Liver (tissue), 9 donors: ENCODE data around the gene SEPHS1. TPM values are rescaled to one million over a fixed set of nuclear protein-coding genes. Genes with fewer than 3 reads are reported as not detected.
"Not testable (repeated sequence)": the region's sequence is repeated elsewhere in the genome, so short reads cannot be mapped to it uniquely, and the experiment has no call there.

Experiments
- DNase-seq: peaks from one replicate; pipeline ENCODE4 v3.0.0-alpha.2; 2017; ENCODE audit warnings: low spot score
- H3K27ac ChIP-seq, 2 donors: one replicate each; pipeline ENCODE4 v1.7.0; 2013; ENCODE audit warnings: inconsistent platforms in 2 of 2, low read length in 2 of 2, control low read depth in 1 of 2, low read depth in 1 of 2, mild to moderate bottlenecking in 1 of 2
- H3K27me3 ChIP-seq, 4 donors: one replicate each; pipeline versions ENCODE4 v1.6.1 to v1.7.0; 2013; ENCODE audit warnings: low read length in 3 of 4, inconsistent platforms in 1 of 4, mild to moderate bottlenecking in 1 of 4, moderate library complexity in 1 of 4; ENCODE audit not compliant: control insufficient read depth in 4 of 4, insufficient read depth in 4 of 4
- H3K36me3 ChIP-seq, 4 donors: one replicate each; pipeline versions ENCODE4 v1.6.1 to v1.7.0; 2013; ENCODE audit warnings: low read length in 3 of 4, mild to moderate bottlenecking in 3 of 4, low read depth in 1 of 4, moderate library complexity in 1 of 4; ENCODE audit not compliant: control insufficient read depth in 4 of 4, insufficient read depth in 3 of 4
- H3K4me1 ChIP-seq, 4 donors: one replicate each; pipeline versions ENCODE4 v1.6.1 to v1.7.0; 2013; ENCODE audit warnings: low read length in 3 of 4, mild to moderate bottlenecking in 3 of 4, moderate library complexity in 1 of 4; ENCODE audit not compliant: control insufficient read depth in 4 of 4, insufficient read depth in 4 of 4
- H3K4me3 ChIP-seq, 3 donors: one replicate each; pipeline versions ENCODE4 v1.6.1 to v1.7.0; 2013; ENCODE audit warnings: low read length in 3 of 3, control low read depth in 1 of 3, low read depth in 1 of 3, mild to moderate bottlenecking in 1 of 3
- H3K9ac ChIP-seq, 2 donors: one replicate each; pipeline ENCODE4 v1.7.0; 2013; ENCODE audit warnings: low read length in 2 of 2, mild to moderate bottlenecking in 2 of 2, moderate library complexity in 2 of 2, control low read depth in 1 of 2, low read depth in 1 of 2
- H3K9me3 ChIP-seq, 4 donors: one replicate each; pipeline versions ENCODE4 v1.6.1 to v1.7.0; 2013; ENCODE audit warnings: low read length in 3 of 4; ENCODE audit not compliant: control insufficient read depth in 4 of 4
- CTCF ChIP-seq: fragments of 150-350 bp; IDR thresholded peaks from 2 replicates; pipeline ENCODE4 v1.5.1; 2017; ENCODE audit warnings: improper control_type of control experiment, low read depth, low read length; ENCODE audit not compliant: missing input control
- EGR1 ChIP-seq, 2 donors: IDR thresholded peaks; 2 replicates each; pipeline ENCODE4 v1.6.1; 2016 to 2018; ENCODE audit warnings: antibody characterized with exemption in 2 of 2, low read depth in 2 of 2
- FOXA2 ChIP-seq: IDR thresholded peaks from 2 replicates; pipeline ENCODE4 v1.6.1; 2016; ENCODE audit warnings: antibody characterized with exemption
- HNF4A ChIP-seq, 2 donors: conservative IDR thresholded peaks; 2 replicates each; pipeline ENCODE4 v1.6.1; 2016; ENCODE audit warnings: antibody characterized with exemption in 2 of 2, mild to moderate bottlenecking in 2 of 2
- HNF4G ChIP-seq: IDR thresholded peaks from 2 replicates; pipeline ENCODE4 v1.6.1; 2016; ENCODE audit warnings: antibody characterized with exemption
- JUND ChIP-seq, 2 donors: IDR thresholded peaks; 2 replicates each; pipeline ENCODE4 v1.6.1; 2016; ENCODE audit warnings: antibody characterized with exemption in 2 of 2
- NR2F2 ChIP-seq: IDR thresholded peaks from 2 replicates; pipeline ENCODE4 v1.6.1; 2016; ENCODE audit warnings: antibody characterized with exemption
- RAD21 ChIP-seq, 2 donors: IDR thresholded peaks; 2 replicates each; pipeline ENCODE4 v1.6.1; 2016; ENCODE audit warnings: antibody characterized with exemption in 2 of 2, mild to moderate bottlenecking in 2 of 2
- RXRA ChIP-seq, 2 donors: IDR thresholded peaks; 2 replicates each; pipeline ENCODE4 v1.6.1; 2017 to 2018; ENCODE audit warnings: antibody characterized with exemption in 2 of 2, mild to moderate bottlenecking in 1 of 2
- SP1 ChIP-seq: IDR thresholded peaks from 2 replicates; pipeline ENCODE4 v1.6.1; 2018; ENCODE audit warnings: antibody characterized with exemption, mild to moderate bottlenecking
- TAF1 ChIP-seq: conservative IDR thresholded peaks from 2 replicates; pipeline ENCODE4 v1.6.1; 2016; ENCODE audit warnings: antibody characterized with exemption, mild to moderate bottlenecking
- YY1 ChIP-seq: IDR thresholded peaks from 2 replicates; pipeline ENCODE4 v1.6.1; 2016; ENCODE audit warnings: antibody characterized with exemption, mild to moderate bottlenecking
- WGBS: extraction: QIAGEN DNeasy Blood & Tissue Kit; methylation state at CpG from one replicate; pipeline ENCODE4 v1.1.7; 2013; 5-methylcytosine and 5-hydroxymethylcytosine counted together
- polyA plus RNA-seq, 2 donors: library from polyadenylated mRNA; stranded (reverse) in 1 of 2; unstranded in 1 of 2; fragments of 200-250 nt in 1 of 2; fragments of >200 nt in 1 of 2; fragmentation: Nextera tagmentation in 1 of 2; extraction: Ambion mirVana in 1 of 2; gene quantifications; one replicate each; pipeline versions ENCODE4 v1.2.1 to v1.2.3, GENCODE V29; 2013 to 2015
- total RNA-seq, 2 donors: library from RNA; depleted of rRNA; stranded (reverse); fragments of >200 nt; gene quantifications; one replicate each; pipeline ENCODE4 v1.2.3, GENCODE V29; 2014
- TF ChIP-seq, protein P1 (sequence below): IDR thresholded peaks from 2 replicates; pipeline ENCODE4 v1.6.1; 2016; ENCODE audit warnings: antibody characterized with exemption
- TF ChIP-seq, protein P2 (sequence below): IDR thresholded peaks from 2 replicates; pipeline ENCODE4 v1.6.1; 2016; ENCODE audit warnings: antibody characterized with exemption, mild to moderate bottlenecking
- donor health status: healthy.
- donor health status: healthy.
- donor health status: healthy.
- donor health status: healthy.
- donor health status: healthy.

The SEPHS1 gene
- total and polyA plus RNA-seq, 4 donors: 10.4 to 39.3 (median 28.3) TPM

DNA sequence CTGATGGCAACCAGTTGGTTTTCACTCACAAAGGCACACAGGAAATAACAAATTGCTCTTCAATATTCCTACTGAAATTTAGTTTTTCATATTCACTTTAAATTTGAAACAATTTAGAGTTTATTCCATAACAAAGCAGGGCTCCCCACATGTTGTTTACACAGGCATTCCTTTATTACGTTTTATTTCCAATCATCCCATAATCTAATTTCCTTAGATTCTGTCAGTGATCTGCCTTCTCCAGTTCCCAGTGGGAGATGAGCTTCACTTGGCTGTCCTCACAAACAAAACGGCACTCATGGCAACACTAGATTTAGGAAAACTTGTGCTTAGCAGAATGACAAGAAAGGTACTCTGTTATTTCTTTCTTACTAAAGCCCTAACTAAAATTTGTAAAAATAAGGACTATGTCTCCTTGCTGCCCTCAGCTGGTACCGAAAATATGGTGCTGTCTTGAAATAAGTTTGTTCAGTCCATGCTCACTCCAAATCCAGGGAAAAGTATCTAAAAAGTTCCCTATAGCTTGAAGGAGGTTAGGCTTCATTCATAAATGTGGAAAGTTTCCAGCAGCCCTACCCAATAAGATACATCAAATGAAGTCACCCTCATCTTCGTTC is 71.2 kb downstream of the SEPHS1 start:
- H3K4me3 ChIP-seq: no peak overlapping the region
- 66% methylated on average over 4 of the region's 4 CpGs for WGBS
- DNase-seq: no peak

DNA sequence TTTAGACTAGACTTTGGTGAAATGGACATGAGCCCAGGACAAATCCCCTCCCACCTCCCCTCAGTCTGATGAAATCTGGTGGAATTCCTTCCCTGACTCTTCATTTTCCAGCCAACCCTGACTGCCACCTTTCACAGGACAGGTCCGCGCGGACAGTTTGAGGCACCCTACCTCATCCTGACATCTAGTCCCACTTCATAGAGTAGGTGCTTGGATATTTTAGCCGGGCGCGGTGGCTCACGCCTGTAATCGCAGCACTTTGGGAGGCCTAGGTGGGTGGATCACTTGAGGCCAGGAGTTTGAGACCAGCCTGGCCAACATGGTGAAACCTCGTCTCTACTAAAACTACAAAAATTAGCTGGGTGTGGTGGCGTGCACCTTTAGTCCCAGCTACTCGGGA is 71.9 kb downstream of the SEPHS1 start:
- 98% methylated on average over 11 of the region's 11 CpGs for WGBS
- not testable (repeated sequence) for H3K4me3 ChIP-seq, DNase-seq, H3K9ac ChIP-seq, H3K27me3 ChIP-seq, H3K9me3 ChIP-seq, H3K27ac ChIP-seq
- peaks cover 1 to 18% (median 15%) of the 10 kb centered on the region in 4 donors for H3K36me3 ChIP-seq
- H3K4me1 ChIP-seq: peaks cover 1 to 25% (median 17%) of the 10 kb centered on the region in 4 donors

More for the DNA sequence above, 71.2 kb downstream of the SEPHS1 start:
- TF ChIP-seq RAD21 (IDR thresholded peaks at IDR 0.05) (peak in 1 of 2 donors; percentile 28), HNF4G (no peak)
- Histone ChIP-seq H3K9me3 (no peaks in the 10 kb centered on the region), H3K4me1 (peaks cover 0 to 18% (median 12%) of the 10 kb centered on the region in 4 donors), H3K36me3 (peaks cover 1 to 22% (median 19%) of the 10 kb centered on the region in 4 donors), H3K27ac (no peak overlapping the region), H3K9ac (no peak overlapping the region), H3K27me3 (no peaks in the 10 kb centered on the region)

DNA sequence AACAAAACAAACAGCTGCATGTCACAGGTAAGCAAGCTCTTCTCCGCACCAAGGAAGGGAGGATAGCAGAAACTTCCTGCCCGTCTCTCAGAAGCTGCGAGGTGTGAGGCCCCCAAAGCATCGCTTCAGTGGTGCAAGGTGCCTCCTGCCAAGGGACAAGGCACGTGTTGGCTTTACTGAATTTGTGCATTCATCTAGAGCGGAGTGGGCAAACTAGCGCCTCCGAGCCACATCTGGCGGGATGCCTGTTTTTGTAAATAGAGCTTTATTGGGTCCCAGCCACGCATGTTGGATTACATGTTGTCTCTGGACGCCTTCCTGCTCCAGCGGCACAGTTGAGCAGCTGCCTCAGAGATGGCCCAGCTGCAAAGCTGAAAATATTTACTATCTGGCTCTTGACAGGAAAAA is 75.9 kb downstream of the SEPHS1 start:
- TF ChIP-seq RXRA (IDR thresholded peaks at IDR 0.05): peak in 1 of 2 donors; percentile 68
- peak in 1 of 2 donors; percentile 57 for TF ChIP-seq RAD21 (IDR thresholded peaks at IDR 0.05)
- TF ChIP-seq YY1: peak; percentile 71
- TF ChIP-seq HNF4A (conservative IDR thresholded peaks at IDR 0.05): peak in 1 of 2 donors; percentile 62
- no peak for TF ChIP-seq EGR1 (IDR thresholded peaks at IDR 0.05; ENCODE audit: low read depth in 2 of 2)
- TF ChIP-seq SP1: peak; percentile 38
- TF ChIP-seq, protein P1, sequence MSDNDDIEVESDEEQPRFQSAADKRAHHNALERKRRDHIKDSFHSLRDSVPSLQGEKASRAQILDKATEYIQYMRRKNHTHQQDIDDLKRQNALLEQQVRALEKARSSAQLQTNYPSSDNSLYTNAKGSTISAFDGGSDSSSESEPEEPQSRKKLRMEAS: peak; percentile 63
- peak; percentile 9 to 26 for TF ChIP-seq JUND (IDR thresholded peaks at IDR 0.05)
- no peak for TF ChIP-seq NR2F2
- TF ChIP-seq FOXA2: peak; percentile 78
- TF ChIP-seq TAF1: peak; percentile 33
- TF ChIP-seq, protein P2, sequence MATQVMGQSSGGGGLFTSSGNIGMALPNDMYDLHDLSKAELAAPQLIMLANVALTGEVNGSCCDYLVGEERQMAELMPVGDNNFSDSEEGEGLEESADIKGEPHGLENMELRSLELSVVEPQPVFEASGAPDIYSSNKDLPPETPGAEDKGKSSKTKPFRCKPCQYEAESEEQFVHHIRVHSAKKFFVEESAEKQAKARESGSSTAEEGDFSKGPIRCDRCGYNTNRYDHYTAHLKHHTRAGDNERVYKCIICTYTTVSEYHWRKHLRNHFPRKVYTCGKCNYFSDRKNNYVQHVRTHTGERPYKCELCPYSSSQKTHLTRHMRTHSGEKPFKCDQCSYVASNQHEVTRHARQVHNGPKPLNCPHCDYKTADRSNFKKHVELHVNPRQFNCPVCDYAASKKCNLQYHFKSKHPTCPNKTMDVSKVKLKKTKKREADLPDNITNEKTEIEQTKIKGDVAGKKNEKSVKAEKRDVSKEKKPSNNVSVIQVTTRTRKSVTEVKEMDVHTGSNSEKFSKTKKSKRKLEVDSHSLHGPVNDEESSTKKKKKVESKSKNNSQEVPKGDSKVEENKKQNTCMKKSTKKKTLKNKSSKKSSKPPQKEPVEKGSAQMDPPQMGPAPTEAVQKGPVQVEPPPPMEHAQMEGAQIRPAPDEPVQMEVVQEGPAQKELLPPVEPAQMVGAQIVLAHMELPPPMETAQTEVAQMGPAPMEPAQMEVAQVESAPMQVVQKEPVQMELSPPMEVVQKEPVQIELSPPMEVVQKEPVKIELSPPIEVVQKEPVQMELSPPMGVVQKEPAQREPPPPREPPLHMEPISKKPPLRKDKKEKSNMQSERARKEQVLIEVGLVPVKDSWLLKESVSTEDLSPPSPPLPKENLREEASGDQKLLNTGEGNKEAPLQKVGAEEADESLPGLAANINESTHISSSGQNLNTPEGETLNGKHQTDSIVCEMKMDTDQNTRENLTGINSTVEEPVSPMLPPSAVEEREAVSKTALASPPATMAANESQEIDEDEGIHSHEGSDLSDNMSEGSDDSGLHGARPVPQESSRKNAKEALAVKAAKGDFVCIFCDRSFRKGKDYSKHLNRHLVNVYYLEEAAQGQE: peak; percentile 35
- TF ChIP-seq CTCF: no peak
- Histone ChIP-seq H3K4me1 (peaks cover 1 to 26% (median 16%) of the 10 kb centered on the region in 4 donors), H3K27ac (peak overlapping the region; percentile 86 to 89), H3K27me3 (no peaks in the 10 kb centered on the region), H3K9ac (peak overlapping the region; percentile 33 to 59), H3K4me3 (peak overlapping the region; percentile 21 to 49 (median 29)), H3K9me3 (no peaks in the 10 kb centered on the region), H3K36me3 (no peaks in the 10 kb centered on the region)
- no peak for DNase-seq
- 32% methylated on average over 12 of the region's 12 CpGs for WGBS
